ENCODE results near the gene VPS37D. TPM values are rescaled to one million over a fixed set of nuclear protein-coding genes. Genes with fewer than 3 reads are reported as not detected.
A peak's percentile ranks its signal among the peaks of the same experiment; 100 is the strongest.

Gene VPS37D
- polyA plus RNA-seq, 1 donor = 2.8 TPM

GRCh38 chr7:73680501-73680900 is 12.9 kb downstream of the VPS37D start:
- no peak for DNase-seq (ENCODE audit: low read depth)

- DNase-seq (ENCODE audit: low read depth) = no peak
Measured at GRCh38 chr7:73681031-73681430, 13.4 kb downstream of the VPS37D start.

GRCh38 chr7:73682745-73683055 is 15.1 kb downstream of the VPS37D start:
- no peak for DNase-seq (ENCODE audit: low read depth)

- peak; percentile 85 for DNase-seq (ENCODE audit: low read depth)
Measured at GRCh38 chr7:73683056-73683787, 15.6 kb downstream of the VPS37D start, which contains the start of the genes BUD23 and DNAJC30. BUD23 (plus strand) TSS chr7:73683597; CDS start chr7:73683626, 29 bp downstream. DNAJC30 (minus strand) TSS chr7:73683453; CDS start chr7:73683423, 30 bp downstream.

- DNase-seq (ENCODE audit: low read depth) = no peak
Measured at GRCh38 chr7:73683788-73684693, 16.4 kb downstream of the VPS37D start.

- DNase-seq (ENCODE audit: low read depth) = no peak
Measured at GRCh38 chr7:73685311-73685710, 17.7 kb downstream of the VPS37D start.

- no peak for DNase-seq (ENCODE audit: low read depth)
Measured at GRCh38 chr7:73688288-73688687, 20.7 kb downstream of the VPS37D start.

- no peak for DNase-seq (ENCODE audit: low read depth)
Measured at GRCh38 chr7:73690646-73691045, 23.0 kb downstream of the VPS37D start.

GRCh38 chr7:73696372-73696771 is 28.7 kb downstream of the VPS37D start:
- DNase-seq (ENCODE audit: low read depth) = no peak

- DNase-seq (ENCODE audit: low read depth) = no peak
Measured at GRCh38 chr7:73698410-73698809, 30.8 kb downstream of the VPS37D start.

- DNase-seq (ENCODE audit: low read depth) = no peak
Measured at GRCh38 chr7:73699370-73700068, 31.9 kb downstream of the VPS37D start.

- DNase-seq (ENCODE audit: low read depth) = no peak
Measured at GRCh38 chr7:73700069-73700423, 32.4 kb downstream of the VPS37D start.

- DNase-seq (ENCODE audit: low read depth) = no peak
Measured at GRCh38 chr7:73700581-73701134, 33.0 kb downstream of the VPS37D start.

- no peak for DNase-seq (ENCODE audit: low read depth)
Measured at GRCh38 chr7:73701357-73701995, 33.8 kb downstream of the VPS37D start.

GRCh38 chr7:73702226-73702625 is 34.6 kb downstream of the VPS37D start:
- no peak for DNase-seq (ENCODE audit: low read depth)

- DNase-seq (ENCODE audit: low read depth) = no peak
Measured at GRCh38 chr7:73702665-73703064, 35.0 kb downstream of the VPS37D start.

- DNase-seq (ENCODE audit: low read depth) = no peak
Measured at GRCh38 chr7:73703225-73703624, 35.6 kb downstream of the VPS37D start.

GRCh38 chr7:73703757-73704639 is 36.4 kb downstream of the VPS37D start:
- DNase-seq (ENCODE audit: low read depth) = no peak

GRCh38 chr7:73704640-73705550 is 37.3 kb downstream of the VPS37D start:
- no peak for DNase-seq (ENCODE audit: low read depth)

Measured in forelimb muscle (tissue), 1 donor.